Activated naive CD8-positive, alpha-beta T cell (primary cell): ENCODE data around the gene BIK.
"Not testable (repeated sequence)": the region's sequence is repeated elsewhere in the genome, so short reads cannot be mapped to it uniquely, and the experiment has no call there.

Experiments
- H3K27ac Mint-ChIP-seq: one replicate; pipeline ENCODE4 v1.8.0; 2021; ENCODE audit warnings: mixed read lengths
- H3K27me3 Mint-ChIP-seq: one replicate; pipeline ENCODE4 v1.8.0; 2021; ENCODE audit warnings: mixed read lengths
- H3K36me3 Mint-ChIP-seq: one replicate; pipeline ENCODE4 v1.8.0; 2021; ENCODE audit warnings: mixed read lengths
- H3K4me1 Mint-ChIP-seq: one replicate; pipeline ENCODE4 v1.8.0; 2021; ENCODE audit warnings: low read depth, mixed read lengths
- H3K4me3 Mint-ChIP-seq: one replicate; pipeline ENCODE4 v1.8.0; 2021; ENCODE audit warnings: mild to moderate bottlenecking, mixed read lengths
- H3K9me3 Mint-ChIP-seq: one replicate; pipeline ENCODE4 v1.8.0; 2021; ENCODE audit warnings: low read depth, mixed read lengths

The BIK gene

GRCh38 chr22:43142880-43143562 is 32.5 kb downstream of the BIK start, which contains the start of gene MCAT:
MCAT (minus strand) TSS chr22:43143398; CDS start chr22:43143348, 50 bp downstream.
- Mint-ChIP-seq H3K9me3 (no peaks in the 10 kb centered on the region), H3K4me3 (peak within 1 kb of the TSS; percentile 88), H3K27me3 (no peaks in the 10 kb centered on the region), H3K4me1 (peaks cover 26% of the 10 kb centered on the region), H3K36me3 (peaks cover 3% of the 10 kb centered on the region), H3K27ac (peak within 1 kb of the TSS; percentile 92)

DNA sequence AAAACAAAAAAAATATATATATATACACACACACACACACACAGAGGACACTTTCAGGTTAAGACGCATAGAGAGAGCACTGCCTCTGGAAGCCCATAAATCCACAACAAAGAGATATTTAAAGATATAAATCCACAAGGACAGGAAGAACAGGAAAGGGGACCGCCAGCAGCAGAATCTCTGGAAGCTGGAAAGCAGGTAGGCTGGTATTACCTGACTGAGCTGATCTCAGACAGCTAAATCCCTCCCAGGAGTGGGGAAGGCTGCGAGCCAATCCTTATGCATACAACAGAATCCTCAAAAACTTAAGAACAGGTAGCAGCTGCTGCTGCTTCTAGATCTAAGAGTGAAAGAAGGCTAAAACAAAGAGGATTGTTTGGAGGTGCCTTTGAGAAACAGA is 34.4 kb downstream of the BIK start:
- Mint-ChIP-seq H3K4me1 (peaks cover 26% of the 10 kb centered on the region), H3K27ac (no peak overlapping the region), H3K27me3 (no peaks in the 10 kb centered on the region), H3K9me3 (no peaks in the 10 kb centered on the region), H3K36me3 (peaks cover 3% of the 10 kb centered on the region), H3K4me3 (no peak overlapping the region)

DNA sequence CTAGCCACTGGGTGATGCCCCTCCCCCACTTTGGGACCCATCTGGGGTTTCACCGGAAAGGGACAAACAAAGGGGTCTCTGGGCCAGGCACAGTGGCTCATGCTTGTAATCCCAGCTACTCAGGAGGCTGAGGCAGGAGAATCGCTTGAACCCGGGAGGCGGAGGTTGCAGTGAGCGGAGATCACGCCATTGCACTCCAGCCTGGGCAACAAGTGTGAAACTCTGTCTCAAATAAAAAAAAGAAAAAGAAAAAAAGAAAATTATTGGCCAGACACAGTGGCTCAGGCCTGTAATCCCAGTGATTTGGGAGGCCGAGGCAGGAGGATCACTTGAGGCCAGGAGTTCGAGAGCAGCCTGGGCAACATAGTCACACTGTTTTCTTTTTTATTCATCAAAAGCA is 34.8 kb downstream of the BIK start:
- H3K4me3 Mint-ChIP-seq, H3K36me3 Mint-ChIP-seq, H3K9me3 Mint-ChIP-seq, H3K27ac Mint-ChIP-seq, H3K27me3 Mint-ChIP-seq: not testable (repeated sequence)
- H3K4me1 Mint-ChIP-seq = peaks cover 24% of the 10 kb centered on the region

GRCh38 chr22:43146332-43146731 is 35.8 kb downstream of the BIK start:
- not testable (repeated sequence) for H3K27me3 Mint-ChIP-seq, H3K9me3 Mint-ChIP-seq, H3K4me3 Mint-ChIP-seq, H3K36me3 Mint-ChIP-seq, H3K27ac Mint-ChIP-seq
- peaks cover 23% of the 10 kb centered on the region for H3K4me1 Mint-ChIP-seq

DNA sequence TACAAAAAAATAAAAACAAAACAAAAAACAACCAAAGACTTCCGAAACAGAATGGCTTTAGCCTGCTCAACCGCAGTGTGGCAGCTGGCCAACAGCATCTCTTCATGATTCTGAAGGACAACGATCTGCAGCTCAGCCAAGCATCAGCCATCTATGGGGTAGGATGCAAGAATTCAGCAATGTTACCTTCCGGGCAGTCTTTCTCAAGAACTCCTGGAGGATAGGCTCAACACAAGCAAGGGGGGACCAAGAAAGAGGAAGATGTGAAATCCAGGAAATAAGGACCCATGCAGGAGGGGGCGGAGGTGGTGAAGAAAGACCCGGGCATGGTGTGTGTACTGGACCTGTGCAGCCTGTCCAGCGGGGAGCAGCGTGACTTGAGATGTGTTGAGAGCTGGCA is 37.3 kb downstream of the BIK start:
- peaks cover 20% of the 10 kb centered on the region for H3K4me1 Mint-ChIP-seq
- no peak overlapping the region for H3K4me3 Mint-ChIP-seq
- no peaks in the 10 kb centered on the region for H3K9me3 Mint-ChIP-seq
- no peak overlapping the region for H3K27ac Mint-ChIP-seq
- H3K36me3 Mint-ChIP-seq = no peaks in the 10 kb centered on the region
- no peaks in the 10 kb centered on the region for H3K27me3 Mint-ChIP-seq

- H3K4me1 Mint-ChIP-seq = peaks cover 19% of the 10 kb centered on the region
- no peaks in the 10 kb centered on the region for H3K36me3 Mint-ChIP-seq
- H3K9me3 Mint-ChIP-seq = no peaks in the 10 kb centered on the region
- no peak overlapping the region for H3K27ac Mint-ChIP-seq
- H3K4me3 Mint-ChIP-seq = no peak overlapping the region
- no peaks in the 10 kb centered on the region for H3K27me3 Mint-ChIP-seq
Measured at GRCh38 chr22:43148581-43148980, 38.0 kb downstream of the BIK start.

GRCh38 chr22:43150731-43151206 is 40.2 kb downstream of the BIK start:
- Mint-ChIP-seq H3K36me3 (no peaks in the 10 kb centered on the region), H3K9me3 (no peaks in the 10 kb centered on the region), H3K4me3 (peak overlapping the region; percentile 93), H3K4me1 (peaks cover 20% of the 10 kb centered on the region), H3K27me3 (no peaks in the 10 kb centered on the region), H3K27ac (peak overlapping the region; percentile 88)

GRCh38 chr22:43151251-43152002 is 40.9 kb downstream of the BIK start, which contains the start of gene TSPO:
TSPO (plus strand) TSS chr22:43151559; CDS start chr22:43159239, 7,680 bp downstream.
- Mint-ChIP-seq H3K4me3 (peak within 1 kb of the TSS; percentile 93), H3K27ac (peak within 1 kb of the TSS; percentile 88), H3K36me3 (no peaks in the 10 kb centered on the region), H3K9me3 (no peaks in the 10 kb centered on the region), H3K27me3 (no peaks in the 10 kb centered on the region), H3K4me1 (peaks cover 20% of the 10 kb centered on the region)

GRCh38 chr22:43152003-43152356 is 41.4 kb downstream of the BIK start:
- Mint-ChIP-seq H3K27me3 (no peaks in the 10 kb centered on the region), H3K9me3 (no peaks in the 10 kb centered on the region), H3K4me3 (peak overlapping the region; percentile 87), H3K36me3 (no peaks in the 10 kb centered on the region), H3K27ac (peak overlapping the region; percentile 83), H3K4me1 (peaks cover 20% of the 10 kb centered on the region)

- Mint-ChIP-seq H3K9me3 (no peaks in the 10 kb centered on the region), H3K27me3 (no peaks in the 10 kb centered on the region)
Measured at GRCh38 chr22:43152357-43153071, 42.0 kb downstream of the BIK start.

GRCh38 chr22:43153899-43154298 is 43.3 kb downstream of the BIK start:
- Mint-ChIP-seq H3K27ac (no peak overlapping the region), H3K9me3 (no peaks in the 10 kb centered on the region), H3K4me3 (no peak overlapping the region), H3K36me3 (no peaks in the 10 kb centered on the region), H3K4me1 (peaks cover 17% of the 10 kb centered on the region), H3K27me3 (no peaks in the 10 kb centered on the region)

More at GRCh38 chr22:43152357-43153071, 42.0 kb downstream of the BIK start:
- Mint-ChIP-seq H3K27ac (peak overlapping the region; percentile 83), H3K36me3 (no peaks in the 10 kb centered on the region), H3K4me3 (peak overlapping the region; percentile 87), H3K4me1 (peaks cover 17% of the 10 kb centered on the region)

GRCh38 chr22:43154887-43155536 is 44.5 kb downstream of the BIK start:
- Mint-ChIP-seq H3K36me3 (no peaks in the 10 kb centered on the region), H3K9me3 (no peaks in the 10 kb centered on the region), H3K4me1 (peaks cover 17% of the 10 kb centered on the region), H3K4me3 (no peak overlapping the region), H3K27ac (no peak overlapping the region), H3K27me3 (no peaks in the 10 kb centered on the region)

GRCh38 chr22:43155789-43156188 is 45.2 kb downstream of the BIK start:
- Mint-ChIP-seq H3K36me3 (no peaks in the 10 kb centered on the region), H3K4me1 (peaks cover 14% of the 10 kb centered on the region), H3K9me3 (no peaks in the 10 kb centered on the region), H3K4me3 (no peak overlapping the region), H3K27me3 (no peaks in the 10 kb centered on the region), H3K27ac (no peak overlapping the region)

DNA sequence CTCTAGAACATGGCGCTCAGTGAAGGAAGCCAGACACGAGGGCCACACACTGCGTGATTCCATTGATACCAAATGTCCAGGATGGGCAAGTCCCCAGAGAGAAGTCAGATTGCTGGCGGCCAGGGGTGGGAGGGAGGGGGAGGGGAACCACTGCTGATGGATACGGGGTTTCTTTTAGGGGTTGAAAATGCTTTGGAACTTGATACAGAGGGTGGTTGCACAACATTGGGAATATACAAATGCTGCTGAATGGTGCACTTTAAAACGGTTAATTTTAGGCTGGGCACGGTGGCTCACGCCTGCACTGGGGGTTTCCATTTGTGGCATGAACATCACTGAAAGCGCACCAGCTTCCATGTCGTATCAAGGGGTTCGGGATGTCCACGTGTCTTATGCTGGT is 45.9 kb downstream of the BIK start:
- Mint-ChIP-seq H3K4me3 (no peak overlapping the region), H3K27me3 (no peaks in the 10 kb centered on the region), H3K27ac (no peak overlapping the region), H3K9me3 (no peaks in the 10 kb centered on the region), H3K4me1 (peaks cover 11% of the 10 kb centered on the region), H3K36me3 (no peaks in the 10 kb centered on the region)
